K562 (cell line): ENCODE measurements around the gene NEK4. TPM values are rescaled to one million over a fixed set of nuclear protein-coding genes. Genes with fewer than 3 reads are reported as not detected.

Experiments used
- ATAC-seq: fragments of 200-7000 bp; cut with Tn5 transposase; 3 replicates; pipeline ENCODE4 v1.9.1; 2020; ENCODE audit warnings: moderate library complexity
- BruUV-seq: library from RNA; stranded (reverse); fragments of 400-500 nt; replicated peaks from 2 replicates; lab custom pipeline; 2021; lab: Mats Ljungman, UMichigan
- CTCF ChIA-PET: fragments of 300-600 bp; formaldehyde crosslinking; extraction: SDS; loops from one replicate; lab custom pipeline; 2021; ENCODE audit warnings: low intra/inter-chr PET ratio; lab: Yijun Ruan, JAX
- POLR2A ChIA-PET: fragments of 300-600, 350-650 bp; sonication (Branson Sonifier 250); formaldehyde crosslinking; extraction: SDS; loops from one replicate; lab custom pipeline; 2021; ENCODE audit warnings: antibody characterized with exemption, inconsistent platforms; lab: Yijun Ruan, JAX
- DNase-seq, 4 experiments: peaks; one replicate each; pipeline versions ENCODE4 v3.0.0 to v3.0.0-alpha.2; 2011 to 2018; ENCODE audit warnings: low spot score in 3 of 4, mixed read lengths in 3 of 4; ENCODE audit errors: extremely low read depth in 1 of 4
- FAIRE-seq: peaks from 2 replicates; lab custom pipeline; 2011; peaks lifted over from hg19 to GRCh38; lab: Jason Lieb, UNC
- H2AFZ ChIP-seq: 2 replicates; pipeline ENCODE4 v1.6.0; 2011; ENCODE audit warnings: low read depth, low read length, control low read depth, inconsistent platforms
- H3K27ac ChIP-seq: fragments of 200-600 bp; 3 replicates; pipeline ENCODE4 v1.8.0; 2011; ENCODE audit warnings: low read depth, mild to moderate bottlenecking, control low read depth, inconsistent platforms, low read length, moderate library complexity, mixed read lengths; ENCODE audit errors: extremely low read depth
- H3K27me3 ChIP-seq, 2 experiments: fragments of 300-600 bp in 1 of 2; 2 replicates in 1 of 2; 3 replicates in 1 of 2; pipeline versions ENCODE4 v1.6.0 to v1.8.0; 2011; ENCODE audit warnings: inconsistent platforms in 2 of 2, low read length in 2 of 2, mild to moderate bottlenecking in 1 of 2, mixed read lengths in 1 of 2, moderate library complexity in 1 of 2; ENCODE audit not compliant: control insufficient read depth in 2 of 2, insufficient read depth in 2 of 2
- H3K36me3 ChIP-seq: fragments of 300-600 bp; 3 replicates; pipeline ENCODE4 v1.8.0; 2011; ENCODE audit warnings: mild to moderate bottlenecking, low read length, inconsistent platforms; ENCODE audit not compliant: control insufficient read depth, insufficient read depth
- H3K4me1 ChIP-seq, 2 experiments: fragments of 200-600 bp in 1 of 2; replicated peaks in 1 of 2; 2 replicates in 1 of 2; 3 replicates in 1 of 2; pipeline versions ENCODE4 v1.5.1 to v1.8.0; 2011; ENCODE audit warnings: inconsistent platforms in 2 of 2, low read length in 2 of 2, mild to moderate bottlenecking in 1 of 2, mixed read lengths in 1 of 2, moderate library complexity in 1 of 2; ENCODE audit not compliant: control insufficient read depth in 2 of 2, insufficient read depth in 2 of 2
- H3K4me2 ChIP-seq: 2 replicates; pipeline ENCODE4 v1.6.1; 2011; ENCODE audit warnings: low read length, control low read depth, inconsistent platforms, mixed read lengths; ENCODE audit not compliant: insufficient read depth
- H3K4me3 ChIP-seq: fragments of 200-600 bp; sonication (generic), shearing (Covaris generic); 2 replicates; pipeline ENCODE4 v1.5.1; 2016; ENCODE audit warnings: control low read depth, inconsistent platforms
- H3K79me2 ChIP-seq: fragments of 200-600 bp; 3 replicates; pipeline ENCODE4 v1.8.0; 2011; ENCODE audit warnings: low read length, inconsistent platforms; ENCODE audit not compliant: control insufficient read depth, insufficient read depth
- H3K9ac ChIP-seq, 2 experiments: 2 replicates each; pipeline versions ENCODE4 v1.6.0 to v1.6.1; 2011; ENCODE audit warnings: low read depth in 2 of 2, low read length in 2 of 2, control low read depth in 1 of 2, inconsistent platforms in 1 of 2, mild to moderate bottlenecking in 1 of 2, mixed read lengths in 1 of 2; ENCODE audit not compliant: insufficient read depth in 1 of 2
- H3K9me1 ChIP-seq: one replicate; pipeline ENCODE4 v1.6.0; 2011; ENCODE audit warnings: inconsistent platforms, mild to moderate bottlenecking, low read length, moderate library complexity; ENCODE audit not compliant: control insufficient read depth, insufficient read depth
- H3K9me3 ChIP-seq: replicated peaks from 2 replicates; pipeline ENCODE4 v1.5.1; 2011; ENCODE audit warnings: low read depth, low read length, inconsistent platforms; ENCODE audit not compliant: control insufficient read depth, insufficient read depth
- H4K20me1 ChIP-seq: replicated peaks from 2 replicates; pipeline ENCODE4 v1.6.1; 2011; ENCODE audit warnings: low read length, inconsistent platforms, mixed read lengths; ENCODE audit not compliant: control insufficient read depth, insufficient read depth
- ADNP ChIP-seq: fragments of 200-800 bp; sonication (Bioruptor generic); IDR thresholded peaks from 2 replicates; pipeline ENCODE4 v1.6.1; 2016; ENCODE audit warnings: missing genetic modification characterization, missing compliant biosample characterization
- ARID2 ChIP-seq: fragments of 450-650 bp; IDR thresholded peaks from 2 replicates; pipeline ENCODE4 v1.6.1; 2017; ENCODE audit warnings: antibody characterized with exemption, mild to moderate bottlenecking
- ARNT ChIP-seq, 2 experiments: fragments of 450-650 bp; IDR thresholded peaks; 2 replicates each; pipeline ENCODE4 v1.6.1; 2016; ENCODE audit warnings: mild to moderate bottlenecking in 1 of 2
- DPF2 ChIP-seq: fragments of 450-650 bp; IDR thresholded peaks from 2 replicates; pipeline ENCODE4 v1.6.1; 2016
- FOXK2 ChIP-seq, 2 experiments: fragments of 450-650 bp; IDR thresholded peaks in 1 of 2; conservative IDR thresholded peaks in 1 of 2; 2 replicates each; pipeline ENCODE4 v1.6.1; 2016; ENCODE audit warnings: low read depth in 2 of 2, mild to moderate bottlenecking in 1 of 2
- GATA2 ChIP-seq: sonication (generic); formaldehyde crosslinking; IDR thresholded peaks from 2 replicates; pipeline ENCODE4 v1.4.0; 2020; ENCODE audit warnings: mild to moderate bottlenecking, missing genetic modification reagents
- HDGF ChIP-seq: fragments of 450-650 bp; IDR thresholded peaks from 2 replicates; pipeline ENCODE4 v1.6.1; 2016
- HLTF ChIP-seq: fragments of 450-650 bp; IDR thresholded peaks from 2 replicates; pipeline ENCODE4 v1.6.1; 2016
- KAT7 ChIP-seq: sonication (generic); formaldehyde crosslinking; IDR thresholded peaks from 2 replicates; pipeline ENCODE4 v1.8.0; 2022; ENCODE audit warnings: missing genetic modification reagents, mild to moderate bottlenecking, borderline replicate concordance
- MAFG ChIP-seq: fragments of 450-650 bp; conservative IDR thresholded peaks from 2 replicates; pipeline ENCODE4 v1.6.1; 2016; ENCODE audit warnings: missing genetic modification characterization, missing compliant biosample characterization
- MAFK ChIP-seq: IDR thresholded peaks from 2 replicates; pipeline ENCODE4 v1.6.1; 2011; ENCODE audit warnings: low read length, improper control_type of control experiment
- SMARCE1 ChIP-seq: fragments of 450-650 bp; IDR thresholded peaks from 2 replicates; pipeline ENCODE4 v1.7.1; 2016; ENCODE audit warnings: mild to moderate bottlenecking
- SRSF3 ChIP-seq: fragments of 200-400 bp; formaldehyde crosslinking; IDR thresholded peaks from 2 replicates; pipeline ENCODE4 v1.6.1; 2016; ENCODE audit warnings: mild to moderate bottlenecking, low read length, moderate library complexity; ENCODE audit not compliant: insufficient read depth
- ZNF134 ChIP-seq: fragments of 250-450 bp; sonication (Bioruptor Pico); conservative IDR thresholded peaks from 2 replicates; pipeline ENCODE4 v1.4.0; 2020
- ZNF436 ChIP-seq: fragments of 250-450, 450-650 bp; sonication (Bioruptor Pico); formaldehyde crosslinking; IDR thresholded peaks from 2 replicates; pipeline ENCODE4 v1.7.0; 2020; ENCODE audit warnings: mild to moderate bottlenecking
- ZNF77 ChIP-seq: fragments of 250-450 bp; sonication (Bioruptor Pico); IDR thresholded peaks from 2 replicates; pipeline ENCODE4 v1.5.0; 2020
- WGBS: fragments of 100-300 bp; shearing (Covaris generic); methylation state at CpG from one replicate; pipeline ENCODE4 v1.1.6; 2016; ENCODE audit warnings: low coverage, mixed read lengths; ENCODE audit not compliant: insufficient coverage; ENCODE audit errors: missing lambda C conversion rate; 5-methylcytosine and 5-hydroxymethylcytosine counted together
- in situ Hi-C: fragments of 300-500 bp; cut with MboI; formaldehyde crosslinking; loops from 4 replicates; pipeline ENCODE4 v1.15.0; 2018; ENCODE audit warnings: inconsistent platforms, mixed read lengths
- intact Hi-C: fragments of 100-400 bp; cut with micrococcal nuclease; formaldehyde crosslinking; loops from 2 replicates; pipeline ENCODE4 v1.14.2; 2022
- polyA plus RNA-seq, 8 experiments: library from polyadenylated mRNA; depleted of rRNA in 4 of 8; stranded (reverse) in 5 of 8; unstranded in 3 of 8; fragments of >200 nt; fragmentation: Nextera tagmentation in 2 of 8; fragmentation: Illumina TruSeq in 1 of 8; extraction: Ambion mirVana in 2 of 8; extraction: Trizol in 1 of 8; gene quantifications; 2 replicates each; pipeline versions ENCODE4 v1.2.1 to v1.2.3, GENCODE V29; 2011 to 2014; ENCODE audit warnings: inconsistent platforms in 1 of 8, missing spikeins in 1 of 8
- total RNA-seq, 7 experiments: library from RNA; depleted of rRNA in 6 of 7; stranded (reverse); fragments of >200 nt in 6 of 7; fragmentation: Illumina TruSeq in 2 of 7; extraction: Trizol in 2 of 7; gene quantifications; 2 replicates each; pipeline versions ENCODE4 v1.2.1 to v1.2.3, GENCODE V29; 2011 to 2021; ENCODE audit warnings: low replicate concordance in 1 of 7
- TF ChIP-seq, protein P1 (sequence below): sonication (generic); formaldehyde crosslinking; IDR thresholded peaks from 2 replicates; pipeline ENCODE4 v1.8.1; 2023; ENCODE audit warnings: mild to moderate bottlenecking, missing genetic modification reagents

Gene NEK4
- total and polyA plus RNA-seq, 9 of the 15 experiments (the other 6 are each of a cell fraction or from before 2014, with no cell fraction given): 5.8 to 23.1 (median 16.6) TPM

- Histone ChIP-seq H3K9me3 (no peaks in the 10 kb centered on the region), H3K4me2 (no peak overlapping the region), H4K20me1 (no peaks in the 10 kb centered on the region), H3K4me1 (no peaks in the 10 kb centered on the region; a peak in 2 of 5 replicates), H3K9me1 (no peaks in the 10 kb centered on the region), H2AFZ (no peak overlapping the region), H3K27me3 (no peaks in the 10 kb centered on the region), H3K36me3 (peaks cover 16% of the 10 kb centered on the region; the same call in 2 of the 3 replicates), H3K79me2 (peaks cover 6% of the 10 kb centered on the region), H3K9ac (no peak overlapping the region), H3K27ac (no peak overlapping the region), H3K4me3 (no peak overlapping the region)
- FAIRE-seq (no peak), DNase-seq (no peak), ATAC-seq (no peak)
- in situ Hi-C loops: no loop called here
- ChIA-PET POLR2A (interaction anchor here (0.7 kb wide), 1 partner anchor 21 kb away, joined by 4 read pairs; no protein-coding TSS in a partner anchor), CTCF (no interaction called here)
- TF ChIP-seq FOXK2 (conservative IDR thresholded peaks at IDR 0.05 in 1 of 2, IDR thresholded peaks at IDR 0.05 in 1 of 2; ENCODE audit: low read depth in 2 of 2) (no peak), HLTF (no peak), ADNP (tag) (no peak), ARID2 (no peak), SMARCE1 (no peak), HDGF (no peak), DPF2 (no peak), KAT7 (CRISPR knock-in tag) (no peak), ZNF436 (CRISPR knock-in tag) (no peak), ARNT (IDR thresholded peaks at IDR 0.05) (no peak), ZNF77 (CRISPR knock-in tag) (no peak), GATA2 (CRISPR knock-in tag) (no peak), SRSF3 (no peak), MAFG (tag) (no peak), MAFK (no peak), ZNF134 (CRISPR knock-in tag) (no peak)
- TF ChIP-seq, protein P1, sequence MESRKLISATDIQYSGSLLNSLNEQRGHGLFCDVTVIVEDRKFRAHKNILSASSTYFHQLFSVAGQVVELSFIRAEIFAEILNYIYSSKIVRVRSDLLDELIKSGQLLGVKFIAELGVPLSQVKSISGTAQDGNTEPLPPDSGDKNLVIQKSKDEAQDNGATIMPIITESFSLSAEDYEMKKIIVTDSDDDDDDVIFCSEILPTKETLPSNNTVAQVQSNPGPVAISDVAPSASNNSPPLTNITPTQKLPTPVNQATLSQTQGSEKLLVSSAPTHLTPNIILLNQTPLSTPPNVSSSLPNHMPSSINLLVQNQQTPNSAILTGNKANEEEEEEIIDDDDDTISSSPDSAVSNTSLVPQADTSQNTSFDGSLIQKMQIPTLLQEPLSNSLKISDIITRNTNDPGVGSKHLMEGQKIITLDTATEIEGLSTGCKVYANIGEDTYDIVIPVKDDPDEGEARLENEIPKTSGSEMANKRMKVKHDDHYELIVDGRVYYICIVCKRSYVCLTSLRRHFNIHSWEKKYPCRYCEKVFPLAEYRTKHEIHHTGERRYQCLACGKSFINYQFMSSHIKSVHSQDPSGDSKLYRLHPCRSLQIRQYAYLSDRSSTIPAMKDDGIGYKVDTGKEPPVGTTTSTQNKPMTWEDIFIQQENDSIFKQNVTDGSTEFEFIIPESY (CRISPR knock-in tag): no peak
- BruUV-seq: no TSS peak
- intact Hi-C loops: no loop called here
- WGBS: 91% methylated on average over 13 of the region's 17 CpGs
These were observed 58.2 kb downstream of the NEK4 start for GRCh38 chr3:52712291-52713212.
